CD8-positive, alpha-beta memory T cell (primary cell): ENCODE data around the gene SLC12A7. TPM values are rescaled to one million over a fixed set of nuclear protein-coding genes. Genes with fewer than 3 reads are reported as not detected.
A peak's percentile ranks its signal among the peaks of the same experiment; 100 is the strongest.

ENCODE experiments used
- CTCF ChIA-PET: fragments of 350-600 bp; sonication (Branson Sonifier 250); formaldehyde crosslinking; loops from one replicate; lab custom pipeline; 2021; ENCODE audit warnings: antibody characterized with exemption; lab: Charles Lee
- POLR2A ChIA-PET: fragments of 350-600 bp; sonication (Branson Sonifier 250); formaldehyde crosslinking; loops from one replicate; lab custom pipeline; 2021; ENCODE audit warnings: antibody characterized with exemption; lab: Charles Lee
- DNase-seq, 5 donors: peaks; one replicate each; pipeline versions ENCODE4 v3.0.0 to v3.0.0-alpha.2; 2020 to 2022; ENCODE audit warnings: mixed read lengths in 1 of 5
- H3K27ac ChIP-seq: one replicate; pipeline ENCODE4 v1.7.0; 2013; ENCODE audit warnings: low read depth, mild to moderate bottlenecking, low read length, moderate library complexity
- H3K27me3 ChIP-seq: 2 replicates; pipeline ENCODE4 v1.7.0; 2013; ENCODE audit warnings: low read length, mild to moderate bottlenecking; ENCODE audit not compliant: insufficient read depth, poor library complexity, severe bottlenecking
- H3K36me3 ChIP-seq: 2 replicates; pipeline ENCODE4 v1.7.0; 2013; ENCODE audit warnings: mild to moderate bottlenecking, low read length, moderate library complexity; ENCODE audit not compliant: insufficient read depth
- H3K4me1 ChIP-seq: 2 replicates; pipeline ENCODE4 v1.7.0; 2013; ENCODE audit warnings: mild to moderate bottlenecking, low read length, moderate library complexity; ENCODE audit not compliant: insufficient read depth
- H3K4me3 ChIP-seq: 2 replicates; pipeline ENCODE4 v1.7.0; 2013; ENCODE audit warnings: mild to moderate bottlenecking, low read length
- H3K9me3 ChIP-seq: 2 replicates; pipeline ENCODE4 v1.7.0; 2013; ENCODE audit warnings: mild to moderate bottlenecking, low read length
- H3K27ac Mint-ChIP-seq, 8 donors: one replicate each; pipeline ENCODE4 v1.8.0; 2020 to 2021; ENCODE audit warnings: mixed read lengths in 8 of 8, mild to moderate bottlenecking in 6 of 8, inconsistent platforms in 3 of 8, moderate library complexity in 3 of 8
- H3K27me3 Mint-ChIP-seq, 2 donors: one replicate each; pipeline ENCODE4 v1.8.0; 2020 to 2021; ENCODE audit warnings: mixed read lengths in 2 of 2, mild to moderate bottlenecking in 1 of 2, moderate library complexity in 1 of 2
- H3K36me3 Mint-ChIP-seq, 3 donors: one replicate each; pipeline ENCODE4 v1.8.0; 2020 to 2021; ENCODE audit warnings: mixed read lengths in 3 of 3, inconsistent platforms in 1 of 3, mild to moderate bottlenecking in 1 of 3
- H3K4me1 Mint-ChIP-seq, 3 donors: one replicate each; pipeline ENCODE4 v1.8.0; 2020 to 2021; ENCODE audit warnings: mixed read lengths in 3 of 3, inconsistent platforms in 1 of 3, mild to moderate bottlenecking in 1 of 3
- H3K4me3 Mint-ChIP-seq, 7 donors: one replicate each; pipeline ENCODE4 v1.8.0; 2020 to 2021; ENCODE audit warnings: mixed read lengths in 7 of 7, mild to moderate bottlenecking in 6 of 7, moderate library complexity in 4 of 7, inconsistent platforms in 2 of 7
- H3K9me3 Mint-ChIP-seq, 5 donors: one replicate each; pipeline ENCODE4 v1.8.0; 2020 to 2022; ENCODE audit warnings: mixed read lengths in 5 of 5, mild to moderate bottlenecking in 3 of 5, moderate library complexity in 2 of 5, inconsistent platforms in 1 of 5
- polyA plus RNA-seq: library from polyadenylated mRNA; unstranded; fragments of 300-500 nt; fragmentation: Illumina TruSeq; gene quantifications from one replicate; pipeline ENCODE4 v1.2.3, GENCODE V29; 2021
- total RNA-seq, 2 experiments: library from RNA; stranded (reverse); gene quantifications; one replicate each; pipeline ENCODE4 v1.2.3, GENCODE V29; 2021

SLC12A7 gene
- total and polyA plus RNA-seq, 3 experiments from 2014 or later = 4.9 to 20.0 (median 6.6) TPM

- Mint-ChIP-seq H3K4me3 (no peak overlapping the region), H3K36me3 (peaks cover 0 to 2% (median 0%) of the 10 kb centered on the region in 3 donors), H3K27me3 (peaks cover 1 to 8% of the 10 kb centered on the region in 2 donors), H3K27ac (no peak overlapping the region), H3K4me1 (peaks cover 0 to 1% (median 0%) of the 10 kb centered on the region in 3 donors), H3K9me3 (no peaks in the 10 kb centered on the region)
- Histone ChIP-seq H3K9me3 (no peaks in the 10 kb centered on the region), H3K4me3 (no peak overlapping the region), H3K4me1 (no peaks in the 10 kb centered on the region), H3K27me3 (no peaks in the 10 kb centered on the region), H3K36me3 (no peaks in the 10 kb centered on the region), H3K27ac (no peak overlapping the region)
- DNase-seq = peak in 1 of 5 donors; percentile 18
- POLR2A ChIA-PET = no interaction called here
- CTCF ChIA-PET = no interaction called here
Observed at GRCh38 chr5:1037123-1037670, 74.7 kb downstream of the SLC12A7 start.

GRCh38 chr5:1036504-1037122, 75.2 kb downstream of the SLC12A7 start:
- H3K4me1 ChIP-seq = no peaks in the 10 kb centered on the region
- Mint-ChIP-seq H3K4me3 (no peak overlapping the region), H3K27me3 (peaks cover 1 to 10% of the 10 kb centered on the region in 2 donors)

GRCh38 chr5:1035421-1036405, 76.2 kb downstream of the SLC12A7 start:
- H3K9me3 Mint-ChIP-seq = no peaks in the 10 kb centered on the region

More at GRCh38 chr5:1036504-1037122, 75.2 kb downstream of the SLC12A7 start:
- Histone ChIP-seq H3K36me3 (no peaks in the 10 kb centered on the region), H3K27ac (no peak overlapping the region), H3K27me3 (no peaks in the 10 kb centered on the region), H3K9me3 (no peaks in the 10 kb centered on the region), H3K4me3 (no peak overlapping the region)
- ChIA-PET POLR2A (no interaction called here), CTCF (no interaction called here)
- Mint-ChIP-seq H3K36me3 (peaks cover 0 to 2% (median 0%) of the 10 kb centered on the region in 3 donors), H3K27ac (no peak overlapping the region), H3K9me3 (no peaks in the 10 kb centered on the region), H3K4me1 (peaks cover 0 to 1% (median 0%) of the 10 kb centered on the region in 3 donors)
- DNase-seq = peak in 1 of 5 donors; percentile 44

GRCh38 chr5:1034986-1035385, 76.9 kb downstream of the SLC12A7 start:
- no peaks in the 10 kb centered on the region for H3K36me3 ChIP-seq
- no peaks in the 10 kb centered on the region for H3K27me3 ChIP-seq
- CTCF ChIA-PET = no interaction called here
- POLR2A ChIA-PET = no interaction called here
- H3K27me3 Mint-ChIP-seq = peaks cover 1 to 10% of the 10 kb centered on the region in 2 donors
- no peak overlapping the region for H3K4me3 ChIP-seq
- DNase-seq = no peak
- no peaks in the 10 kb centered on the region for H3K9me3 ChIP-seq
- H3K36me3 Mint-ChIP-seq = peaks cover 0 to 2% (median 0%) of the 10 kb centered on the region in 3 donors
- H3K27ac Mint-ChIP-seq = peak overlapping the region in 1 of 8 donors; percentile 69
- H3K27ac ChIP-seq = no peak overlapping the region
- no peaks in the 10 kb centered on the region for H3K4me1 ChIP-seq
- H3K9me3 Mint-ChIP-seq = no peaks in the 10 kb centered on the region
- no peak overlapping the region for H3K4me3 Mint-ChIP-seq
- H3K4me1 Mint-ChIP-seq = peaks cover 0 to 1% (median 0%) of the 10 kb centered on the region in 3 donors

More at GRCh38 chr5:1035421-1036405, 76.2 kb downstream of the SLC12A7 start:
- ChIA-PET CTCF (no interaction called here), POLR2A (no interaction called here)
- Mint-ChIP-seq H3K36me3 (peaks cover 0 to 2% (median 0%) of the 10 kb centered on the region in 3 donors), H3K27ac (peak overlapping the region in 1 of 8 donors; percentile 84), H3K4me1 (peaks cover 0 to 1% (median 0%) of the 10 kb centered on the region in 3 donors), H3K4me3 (no peak overlapping the region), H3K27me3 (peaks cover 1 to 10% of the 10 kb centered on the region in 2 donors)
- Histone ChIP-seq H3K4me3 (no peak overlapping the region), H3K36me3 (no peaks in the 10 kb centered on the region), H3K27ac (no peak overlapping the region), H3K4me1 (no peaks in the 10 kb centered on the region), H3K9me3 (no peaks in the 10 kb centered on the region), H3K27me3 (no peaks in the 10 kb centered on the region)
- peak in 1 of 5 donors; percentile 47 for DNase-seq

- POLR2A ChIA-PET = no interaction called here
- no peak overlapping the region for H3K27ac Mint-ChIP-seq
- peaks cover 0 to 1% (median 0%) of the 10 kb centered on the region in 3 donors for H3K4me1 Mint-ChIP-seq
- Histone ChIP-seq H3K27me3 (no peaks in the 10 kb centered on the region), H3K4me3 (no peak overlapping the region), H3K27ac (no peak overlapping the region), H3K36me3 (no peaks in the 10 kb centered on the region), H3K4me1 (no peaks in the 10 kb centered on the region), H3K9me3 (no peaks in the 10 kb centered on the region)
- CTCF ChIA-PET = no interaction called here
- peaks cover 0 to 2% (median 0%) of the 10 kb centered on the region in 3 donors for H3K36me3 Mint-ChIP-seq
- peaks cover 1 to 10% of the 10 kb centered on the region in 2 donors for H3K27me3 Mint-ChIP-seq
- DNase-seq = no peak
- no peak overlapping the region for H3K4me3 Mint-ChIP-seq
- H3K9me3 Mint-ChIP-seq = no peaks in the 10 kb centered on the region
Observed at GRCh38 chr5:1034421-1034905, 77.4 kb downstream of the SLC12A7 start.

- CTCF ChIA-PET = no interaction called here
- H3K9me3 Mint-ChIP-seq = no peaks in the 10 kb centered on the region
Observed at GRCh38 chr5:1033606-1034420, 78.0 kb downstream of the SLC12A7 start.

GRCh38 chr5:1033178-1033577, 78.7 kb downstream of the SLC12A7 start:
- H3K27ac ChIP-seq = no peak overlapping the region
- ChIA-PET POLR2A (no interaction called here), CTCF (no interaction called here)
- no peak overlapping the region for H3K4me3 ChIP-seq
- no peaks in the 10 kb centered on the region for H3K36me3 ChIP-seq
- H3K9me3 ChIP-seq = no peaks in the 10 kb centered on the region
- H3K27ac Mint-ChIP-seq = no peak overlapping the region
- H3K27me3 Mint-ChIP-seq = peaks cover 1 to 17% of the 10 kb centered on the region in 2 donors
- DNase-seq = peak in 1 of 5 donors; percentile 35
- no peak overlapping the region for H3K4me3 Mint-ChIP-seq
- no peaks in the 10 kb centered on the region for H3K9me3 Mint-ChIP-seq
- H3K27me3 ChIP-seq = no peaks in the 10 kb centered on the region
- peaks cover 0 to 2% (median 0%) of the 10 kb centered on the region in 3 donors for H3K36me3 Mint-ChIP-seq
- no peaks in the 10 kb centered on the region for H3K4me1 ChIP-seq
- H3K4me1 Mint-ChIP-seq = peaks cover 0 to 1% (median 0%) of the 10 kb centered on the region in 3 donors

More at GRCh38 chr5:1033606-1034420, 78.0 kb downstream of the SLC12A7 start:
- peaks cover 0 to 1% (median 0%) of the 10 kb centered on the region in 3 donors for H3K4me1 Mint-ChIP-seq
- Histone ChIP-seq H3K9me3 (no peaks in the 10 kb centered on the region), H3K36me3 (no peaks in the 10 kb centered on the region), H3K4me3 (no peak overlapping the region), H3K27me3 (no peaks in the 10 kb centered on the region), H3K4me1 (no peaks in the 10 kb centered on the region), H3K27ac (no peak overlapping the region)
- H3K36me3 Mint-ChIP-seq = peaks cover 0 to 2% (median 0%) of the 10 kb centered on the region in 3 donors
- peak in 1 of 5 donors; percentile 30 for DNase-seq
- peaks cover 1 to 17% of the 10 kb centered on the region in 2 donors for H3K27me3 Mint-ChIP-seq
- POLR2A ChIA-PET = no interaction called here
- no peak overlapping the region for H3K4me3 Mint-ChIP-seq
- H3K27ac Mint-ChIP-seq = no peak overlapping the region
